Measurements from ENCODE around the gene PSIP1.

PSIP1 gene

DNA sequence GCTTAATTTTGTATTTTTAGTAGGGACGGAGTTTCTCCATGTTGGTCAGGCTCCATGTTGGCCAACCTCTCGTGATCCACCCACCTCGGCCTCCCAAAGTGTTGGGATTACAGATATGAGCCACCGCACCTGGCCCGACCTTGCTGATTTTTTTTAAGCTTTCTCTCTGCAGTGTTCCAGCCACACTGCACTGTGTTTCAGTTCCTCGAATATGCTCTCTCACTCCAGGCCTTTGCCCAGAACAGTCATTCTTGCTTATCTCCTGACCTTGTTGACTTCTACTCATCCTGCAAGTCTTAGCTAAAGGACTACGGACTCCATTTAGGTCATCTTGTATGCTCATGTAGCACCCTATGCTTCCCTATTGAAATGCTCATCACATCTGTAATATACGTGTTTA is 84.8 kb downstream of the PSIP1 start:
- Histone ChIP-seq H3K4me3 (IDR thresholded peaks at IDR 0.05; ENCODE audit: insufficient read depth, low read depth, low read length) (no peak overlapping the region), H3K4me1 (ENCODE audit: low read depth, poor library complexity, severe bottlenecking) (peaks cover 53% of the 10 kb centered on the region), H3K27me3 (ENCODE audit: insufficient read depth, low read depth) (no peaks in the 10 kb centered on the region), H3K4me2 (0 out of 2 replicates have a peak overlapping the region, but pooled peaks have one; percentile 7), H3K27ac (no peak overlapping the region), H4K20me1 (ENCODE audit: insufficient read depth) (no peaks in the 10 kb centered on the region), H3K36me3 (ENCODE audit: insufficient read depth) (0 out of 2 replicates have a peak, but pooled peaks cover 15% of the 10 kb centered on the region), H2AFZ (ENCODE audit: low read depth) (no peak overlapping the region), H3K9ac (no peak overlapping the region), H3K79me2 (ENCODE audit: insufficient read depth, low read depth) (peaks cover 49% of the 10 kb centered on the region; the same call in 1 of the 2 replicates)
- TF ChIP-seq, protein P1, sequence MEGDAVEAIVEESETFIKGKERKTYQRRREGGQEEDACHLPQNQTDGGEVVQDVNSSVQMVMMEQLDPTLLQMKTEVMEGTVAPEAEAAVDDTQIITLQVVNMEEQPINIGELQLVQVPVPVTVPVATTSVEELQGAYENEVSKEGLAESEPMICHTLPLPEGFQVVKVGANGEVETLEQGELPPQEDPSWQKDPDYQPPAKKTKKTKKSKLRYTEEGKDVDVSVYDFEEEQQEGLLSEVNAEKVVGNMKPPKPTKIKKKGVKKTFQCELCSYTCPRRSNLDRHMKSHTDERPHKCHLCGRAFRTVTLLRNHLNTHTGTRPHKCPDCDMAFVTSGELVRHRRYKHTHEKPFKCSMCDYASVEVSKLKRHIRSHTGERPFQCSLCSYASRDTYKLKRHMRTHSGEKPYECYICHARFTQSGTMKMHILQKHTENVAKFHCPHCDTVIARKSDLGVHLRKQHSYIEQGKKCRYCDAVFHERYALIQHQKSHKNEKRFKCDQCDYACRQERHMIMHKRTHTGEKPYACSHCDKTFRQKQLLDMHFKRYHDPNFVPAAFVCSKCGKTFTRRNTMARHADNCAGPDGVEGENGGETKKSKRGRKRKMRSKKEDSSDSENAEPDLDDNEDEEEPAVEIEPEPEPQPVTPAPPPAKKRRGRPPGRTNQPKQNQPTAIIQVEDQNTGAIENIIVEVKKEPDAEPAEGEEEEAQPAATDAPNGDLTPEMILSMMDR (conservative IDR thresholded peaks at IDR 0.05; ENCODE audit: low read depth, low read length): no peak

DNA sequence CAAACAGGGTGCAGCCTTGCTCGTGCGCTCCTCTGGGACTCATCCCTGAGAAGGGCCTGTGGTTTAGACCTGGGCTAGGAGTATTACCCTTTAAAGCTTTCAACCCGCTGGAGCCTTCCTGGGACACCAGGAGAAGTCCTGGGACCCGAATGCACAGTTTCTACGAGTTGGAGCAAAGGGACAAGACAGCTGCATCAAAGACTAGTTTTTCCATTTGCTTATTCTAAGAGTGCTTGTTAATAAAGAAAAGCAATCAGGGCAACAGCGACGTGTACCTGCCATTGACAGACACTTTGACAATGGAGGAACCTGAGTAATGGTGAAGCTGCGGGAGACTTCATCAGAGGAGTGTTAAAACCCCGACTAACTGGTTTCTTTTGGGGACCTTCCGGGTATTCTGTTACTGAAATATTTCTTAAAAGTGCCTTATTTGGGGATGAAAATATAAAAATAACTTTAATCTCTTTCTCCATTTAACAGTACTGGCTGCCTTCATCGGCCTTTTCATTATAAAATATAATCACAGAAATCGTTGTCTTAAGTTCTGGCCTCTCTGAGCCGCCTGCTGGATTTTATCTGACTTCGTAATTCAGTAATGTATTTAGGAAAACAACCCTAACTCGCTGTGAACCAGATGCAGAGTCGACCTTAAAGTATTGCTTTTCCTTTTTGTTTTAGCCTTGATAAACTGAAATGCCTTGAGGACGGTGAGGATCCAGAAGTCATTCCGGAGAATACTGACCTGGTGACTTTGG is 87.4 kb downstream of the PSIP1 start:
- Histone ChIP-seq H4K20me1 (ENCODE audit: insufficient read depth) (no peaks in the 10 kb centered on the region), H3K27me3 (ENCODE audit: insufficient read depth, low read depth) (no peaks in the 10 kb centered on the region), H2AFZ (ENCODE audit: low read depth) (peak overlapping the region; percentile 74), H3K4me2 (peak overlapping the region; percentile 88), H3K79me2 (ENCODE audit: insufficient read depth, low read depth) (peaks cover 44% of the 10 kb centered on the region; the same call in 1 of the 2 replicates), H3K4me3 (IDR thresholded peaks at IDR 0.05; ENCODE audit: insufficient read depth, low read depth, low read length) (no peak overlapping the region), H3K9ac (peak overlapping the region; percentile 59), H3K27ac (peak overlapping the region; percentile 50), H3K36me3 (ENCODE audit: insufficient read depth) (0 out of 2 replicates have a peak, but pooled peaks cover 15% of the 10 kb centered on the region), H3K4me1 (ENCODE audit: low read depth, poor library complexity, severe bottlenecking) (peaks cover 38% of the 10 kb centered on the region)
- TF ChIP-seq, protein P1 (conservative IDR thresholded peaks at IDR 0.05; ENCODE audit: low read depth, low read length): no peak

DNA sequence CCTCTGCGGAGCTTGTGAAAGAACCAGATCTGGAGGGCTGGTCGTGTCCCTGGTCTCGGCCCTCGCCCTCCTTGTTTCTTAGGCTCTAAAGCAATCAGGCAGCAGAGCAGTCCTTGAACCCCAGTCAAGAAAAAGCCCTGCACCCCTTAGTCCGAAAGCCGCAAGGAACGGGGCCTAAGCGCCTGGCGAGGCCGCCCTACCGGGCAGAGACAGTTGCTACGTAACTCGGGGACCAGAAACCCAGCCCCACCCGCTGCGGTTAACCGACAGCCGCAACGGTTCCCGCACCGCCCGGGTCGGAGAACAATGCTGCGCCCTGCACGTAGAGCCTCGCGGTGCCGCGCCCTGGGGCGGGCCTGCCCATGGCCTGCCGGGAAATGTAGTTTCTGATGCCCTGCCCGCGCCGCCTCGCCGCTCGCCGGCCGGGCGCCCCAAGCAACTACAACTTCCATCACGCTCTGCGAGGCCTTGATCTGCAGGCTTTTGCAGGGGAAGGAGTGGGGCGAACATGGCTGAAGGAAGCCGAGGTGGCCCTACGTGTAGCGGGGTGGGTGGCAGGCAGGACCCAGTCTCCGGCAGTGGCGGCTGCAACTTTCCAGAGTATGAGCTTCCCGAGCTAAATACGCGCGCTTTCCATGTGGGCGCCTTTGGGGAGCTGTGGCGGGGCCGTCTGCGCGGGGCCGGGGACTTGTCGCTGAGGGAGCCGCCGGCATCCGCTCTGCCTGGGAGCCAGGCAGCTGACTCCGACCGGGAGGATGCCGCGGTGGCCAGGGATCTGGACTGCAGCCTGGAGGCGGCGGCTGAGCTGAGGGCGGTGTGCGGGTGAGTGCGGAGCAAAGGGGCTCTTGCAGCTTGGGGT is 88.2 kb downstream of the PSIP1 start, which contains the start of gene SNAPC3:
Gene SNAPC3, plus strand, starts transcription at position 505 of the 859 bp plus-strand sequence. Its CDS starts 4 bp downstream, at position 509.
- Histone ChIP-seq H4K20me1 (ENCODE audit: insufficient read depth) (no peaks in the 10 kb centered on the region), H3K27ac (peak within 1 kb of the TSS; percentile 50), H3K79me2 (ENCODE audit: insufficient read depth, low read depth) (peaks cover 43% of the 10 kb centered on the region; the same call in 1 of the 2 replicates), H3K4me2 (peak within 1 kb of the TSS; percentile 88), H3K36me3 (ENCODE audit: insufficient read depth) (0 out of 2 replicates have a peak, but pooled peaks cover 15% of the 10 kb centered on the region), H3K27me3 (ENCODE audit: insufficient read depth, low read depth) (no peaks in the 10 kb centered on the region), H3K4me3 (IDR thresholded peaks at IDR 0.05; ENCODE audit: insufficient read depth, low read depth, low read length) (no peak within 1 kb of the TSS), H3K9ac (peak within 1 kb of the TSS; percentile 59), H3K4me1 (ENCODE audit: low read depth, poor library complexity, severe bottlenecking) (peaks cover 38% of the 10 kb centered on the region), H2AFZ (ENCODE audit: low read depth) (peak within 1 kb of the TSS; percentile 74)
- TF ChIP-seq, protein P1 (conservative IDR thresholded peaks at IDR 0.05; ENCODE audit: low read depth, low read length): no peak

DNA sequence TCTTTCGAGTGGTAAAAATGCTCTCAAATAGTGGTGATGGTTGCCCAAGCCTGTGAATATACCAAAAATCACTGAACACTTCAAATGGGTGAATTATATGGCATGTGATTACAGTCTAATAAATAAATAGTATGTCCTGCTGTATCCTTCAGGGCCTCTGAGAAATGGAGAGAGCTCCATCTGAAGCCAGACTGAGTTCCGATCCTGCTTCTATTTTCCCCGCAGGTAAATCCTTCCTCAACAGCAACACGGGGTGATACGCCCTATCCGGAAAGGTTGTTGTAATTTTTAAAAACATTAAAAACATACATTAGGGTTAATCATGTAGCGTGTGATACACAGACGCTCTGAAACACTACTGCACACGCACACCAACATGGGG is 88.8 kb downstream of the PSIP1 start:
- H3K4me1 ChIP-seq (ENCODE audit: low read depth, poor library complexity, severe bottlenecking): peaks cover 35% of the 10 kb centered on the region
- H3K4me3 ChIP-seq (IDR thresholded peaks at IDR 0.05; ENCODE audit: insufficient read depth, low read depth, low read length): no peak overlapping the region
- TF ChIP-seq, protein P1 (conservative IDR thresholded peaks at IDR 0.05; ENCODE audit: low read depth, low read length): no peak
- peak overlapping the region; percentile 50 for H3K27ac ChIP-seq
- no peaks in the 10 kb centered on the region for H4K20me1 ChIP-seq (ENCODE audit: insufficient read depth)
- H2AFZ ChIP-seq (ENCODE audit: low read depth): peak overlapping the region; percentile 74
- peak overlapping the region; percentile 59; the same call in 1 of the 2 replicates for H3K9ac ChIP-seq
- 0 out of 2 replicates have a peak, but pooled peaks cover 15% of the 10 kb centered on the region for H3K36me3 ChIP-seq (ENCODE audit: insufficient read depth)
- H3K79me2 ChIP-seq (ENCODE audit: insufficient read depth, low read depth): peaks cover 38% of the 10 kb centered on the region; the same call in 1 of the 2 replicates
- H3K4me2 ChIP-seq: peak overlapping the region; percentile 82
- H3K27me3 ChIP-seq (ENCODE audit: insufficient read depth, low read depth): no peaks in the 10 kb centered on the region

All from KMS-11 (cell line).